Trophoblast cell (in vitro differentiated cells and primary cell): Measurements from ENCODE around the gene CHAT.

Experiments used
- DNase-seq, 2 donors: peaks; one replicate each; pipeline ENCODE4 v3.0.0-alpha.2; 2016
- H2AFZ ChIP-seq: 2 replicates; pipeline ENCODE4 v1.6.1; 2013; ENCODE audit warnings: low read length, moderate library complexity, mild to moderate bottlenecking; ENCODE audit not compliant: insufficient read depth, poor library complexity
- H2AK5ac ChIP-seq: 2 replicates; pipeline ENCODE4 v1.6.1; 2013; ENCODE audit warnings: mild to moderate bottlenecking, low read length
- H2BK120ac ChIP-seq: 2 replicates; pipeline ENCODE4 v1.6.1; 2013; ENCODE audit warnings: low read length, mild to moderate bottlenecking, moderate library complexity; ENCODE audit not compliant: insufficient read depth, poor library complexity
- H2BK12ac ChIP-seq: 2 replicates; pipeline ENCODE4 v1.6.1; 2013; ENCODE audit warnings: mild to moderate bottlenecking, low read length, moderate library complexity
- H2BK5ac ChIP-seq: 2 replicates; pipeline ENCODE4 v1.6.1; 2013; ENCODE audit warnings: low read length, low read depth, moderate library complexity, mild to moderate bottlenecking; ENCODE audit not compliant: poor library complexity
- H3K14ac ChIP-seq: 2 replicates; pipeline ENCODE4 v1.6.1; 2013; ENCODE audit warnings: mild to moderate bottlenecking, low read length
- H3K18ac ChIP-seq: 2 replicates; pipeline ENCODE4 v1.6.1; 2013; ENCODE audit warnings: mild to moderate bottlenecking, low read length
- H3K23ac ChIP-seq: 2 replicates; pipeline ENCODE4 v1.6.1; 2013; ENCODE audit warnings: low read length
- H3K27ac ChIP-seq: 2 replicates; pipeline ENCODE4 v1.5.1; 2013; ENCODE audit warnings: low read depth, mild to moderate bottlenecking, inconsistent platforms, low read length, moderate library complexity
- H3K27me3 ChIP-seq: 2 replicates; pipeline ENCODE4 v1.6.1; 2013; ENCODE audit warnings: inconsistent platforms, mild to moderate bottlenecking, low read length, moderate library complexity; ENCODE audit not compliant: insufficient read depth
- H3K36me3 ChIP-seq, 2 experiments: 1 replicate in 1 of 2; 2 replicates in 1 of 2; pipeline ENCODE4 v1.6.1; 2013; ENCODE audit warnings: low read length in 2 of 2, mild to moderate bottlenecking in 2 of 2, moderate library complexity in 1 of 2; ENCODE audit not compliant: insufficient read depth in 2 of 2, control insufficient read depth in 1 of 2
- H3K4ac ChIP-seq: 2 replicates; pipeline ENCODE4 v1.6.1; 2013; ENCODE audit warnings: low read depth, mild to moderate bottlenecking, low read length, moderate library complexity
- H3K4me1 ChIP-seq, 2 experiments: 1 replicate in 1 of 2; 2 replicates in 1 of 2; pipeline ENCODE4 v1.6.1; 2013; ENCODE audit warnings: low read length in 2 of 2, mild to moderate bottlenecking in 2 of 2, moderate library complexity in 1 of 2; ENCODE audit not compliant: insufficient read depth in 2 of 2, control insufficient read depth in 1 of 2
- H3K4me2 ChIP-seq: 2 replicates; pipeline ENCODE4 v1.6.1; 2013; ENCODE audit warnings: inconsistent platforms, mild to moderate bottlenecking, low read length, moderate library complexity
- H3K4me3 ChIP-seq: 2 replicates; pipeline ENCODE4 v1.5.1; 2013; ENCODE audit warnings: mild to moderate bottlenecking, low read depth, low read length, inconsistent platforms
- H3K79me1 ChIP-seq: one replicate; pipeline ENCODE4 v1.6.1; 2013; ENCODE audit warnings: low read length
- H3K79me2 ChIP-seq: 2 replicates; pipeline ENCODE4 v1.6.1; 2013; ENCODE audit warnings: low read length, mild to moderate bottlenecking; ENCODE audit not compliant: control insufficient read depth, insufficient read depth, poor library complexity
- H3K9ac ChIP-seq: 2 replicates; pipeline ENCODE4 v1.6.1; 2013; ENCODE audit warnings: mild to moderate bottlenecking, low read length
- H3K9me3 ChIP-seq: 2 replicates; pipeline ENCODE4 v1.6.1; 2013; ENCODE audit warnings: low read depth, mild to moderate bottlenecking, control low read depth, inconsistent platforms, low read length; ENCODE audit not compliant: insufficient read depth
- H4K12ac ChIP-seq: 2 replicates; pipeline ENCODE4 v1.6.1; 2013; ENCODE audit warnings: low read depth, mild to moderate bottlenecking, low read length, moderate library complexity
- H4K8ac ChIP-seq: 2 replicates; pipeline ENCODE4 v1.6.1; 2013; ENCODE audit warnings: low read depth, mild to moderate bottlenecking, low read length, moderate library complexity
- H4K91ac ChIP-seq: one replicate; pipeline ENCODE4 v1.6.1; 2013; ENCODE audit warnings: low read depth, mild to moderate bottlenecking, low read length, moderate library complexity
- WGBS: extraction: QIAGEN DNeasy Blood & Tissue Kit; methylation state at CpG from one replicate; pipeline ENCODE4 v1.1.7; 2013; ENCODE audit warnings: missing lambda C conversion rate; ENCODE audit not compliant: insufficient read length, insufficient coverage; ENCODE audit errors: extremely low coverage; 5-methylcytosine and 5-hydroxymethylcytosine counted together

Gene CHAT

DNA sequence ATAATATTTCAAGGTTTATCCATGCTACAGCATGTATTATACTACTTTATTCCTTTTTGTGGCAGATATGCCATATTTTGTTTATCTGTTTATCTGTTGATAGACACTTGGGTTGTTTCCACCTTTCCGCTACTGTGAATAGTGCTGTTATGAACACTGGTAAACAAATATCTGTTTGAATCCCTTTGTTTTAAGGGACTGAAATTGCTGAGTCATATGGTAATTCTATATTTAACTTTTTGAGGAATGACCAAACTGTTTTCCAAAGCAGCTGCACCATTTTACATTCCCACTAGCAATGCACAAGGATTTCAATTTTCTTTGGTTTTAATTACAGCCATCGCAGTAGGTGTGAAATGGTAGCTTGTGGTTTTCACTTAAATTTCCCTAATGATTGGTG lies 69.0 kb downstream of the CHAT start:
- WGBS: no CpG with 5 or more reads among the region's 2 CpGs
- no peak overlapping the region for H3K18ac ChIP-seq

DNA sequence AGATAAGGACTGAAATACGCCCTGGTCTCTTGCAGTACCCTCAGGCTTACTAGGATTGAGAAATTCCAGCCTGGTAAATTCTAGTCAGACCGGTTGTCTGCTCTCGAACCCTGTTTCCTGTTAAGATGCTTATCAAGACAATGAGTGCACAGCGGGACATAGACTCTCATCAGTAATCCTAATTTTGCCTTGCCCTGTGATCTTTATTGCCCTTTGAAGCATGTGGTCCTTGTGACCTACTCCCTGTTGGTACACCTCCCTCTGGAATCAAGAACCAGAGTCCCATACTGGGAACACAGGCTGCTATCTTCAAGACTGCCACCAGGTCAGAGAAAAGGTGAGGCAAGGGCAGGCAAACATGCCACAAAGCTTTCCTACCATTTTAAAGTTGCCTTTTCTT lies 72.8 kb downstream of the CHAT start:
- WGBS: no CpG with 5 or more reads among the region's 4 CpGs
- no peak for DNase-seq
- no peaks in the 10 kb centered on the region for H3K36me3 ChIP-seq
- H2BK5ac ChIP-seq: no peak overlapping the region
- H3K79me2 ChIP-seq: no peaks in the 10 kb centered on the region
- H3K79me1 ChIP-seq: no peaks in the 10 kb centered on the region
- no peak overlapping the region for H4K8ac ChIP-seq
- no peak overlapping the region for H2BK120ac ChIP-seq
- no peak overlapping the region for H2AFZ ChIP-seq
- no peak overlapping the region for H4K91ac ChIP-seq
- no peak overlapping the region for H3K14ac ChIP-seq
- no peak overlapping the region for H2BK12ac ChIP-seq
- H3K4me2 ChIP-seq: no peak overlapping the region
- H3K4me1 ChIP-seq: peaks cover 0 to 4% of the 10 kb centered on the region in 2 experiments
- no peak overlapping the region for H3K27ac ChIP-seq
- no peak overlapping the region for H2AK5ac ChIP-seq
- no peak overlapping the region for H3K23ac ChIP-seq
- H3K4ac ChIP-seq: no peak overlapping the region
- H3K4me3 ChIP-seq: no peak overlapping the region
- H4K12ac ChIP-seq: no peak overlapping the region
- H3K9ac ChIP-seq: no peak overlapping the region
- peaks cover 29% of the 10 kb centered on the region for H3K27me3 ChIP-seq
- no peak overlapping the region for H3K18ac ChIP-seq
- H3K9me3 ChIP-seq: peaks cover 4% of the 10 kb centered on the region

More for the DNA sequence above, 69.0 kb downstream of the CHAT start:
- no peaks in the 10 kb centered on the region for H3K4me1 ChIP-seq
- H3K9ac ChIP-seq: no peak overlapping the region
- H2BK120ac ChIP-seq: no peak overlapping the region
- H3K27ac ChIP-seq: no peak overlapping the region
- peaks cover 4% of the 10 kb centered on the region for H3K27me3 ChIP-seq
- H2AFZ ChIP-seq: no peak overlapping the region
- H2BK12ac ChIP-seq: no peak overlapping the region
- H3K9me3 ChIP-seq: peaks cover 7% of the 10 kb centered on the region
- no peak overlapping the region for H4K91ac ChIP-seq
- H3K79me1 ChIP-seq: no peaks in the 10 kb centered on the region
- H3K4me3 ChIP-seq: no peak overlapping the region
- H3K4me2 ChIP-seq: no peak overlapping the region
- H3K36me3 ChIP-seq: no peaks in the 10 kb centered on the region
- no peak overlapping the region for H3K14ac ChIP-seq
- no peak overlapping the region for H4K8ac ChIP-seq
- H4K12ac ChIP-seq: no peak overlapping the region
- no peaks in the 10 kb centered on the region for H3K79me2 ChIP-seq
- H3K4ac ChIP-seq: no peak overlapping the region
- no peak for DNase-seq
- H2BK5ac ChIP-seq: no peak overlapping the region
- H2AK5ac ChIP-seq: no peak overlapping the region
- no peak overlapping the region for H3K23ac ChIP-seq

GRCh38 chr10:49688261-49688846 lies 74.5 kb downstream of the CHAT start:
- no peak for DNase-seq
- H2BK5ac ChIP-seq: no peak overlapping the region
- H3K9ac ChIP-seq: no peak overlapping the region
- H3K23ac ChIP-seq: no peak overlapping the region
- WGBS: no CpG with 5 or more reads among the region's 8 CpGs
- H2BK12ac ChIP-seq: no peak overlapping the region
- no peak overlapping the region for H2AFZ ChIP-seq
- no peaks in the 10 kb centered on the region for H3K36me3 ChIP-seq
- peaks cover 0 to 4% of the 10 kb centered on the region in 2 experiments for H3K4me1 ChIP-seq
- H4K12ac ChIP-seq: no peak overlapping the region
- H4K91ac ChIP-seq: no peak overlapping the region
- no peak overlapping the region for H3K4ac ChIP-seq
- H3K27me3 ChIP-seq: peaks cover 37% of the 10 kb centered on the region
- no peak overlapping the region for H3K14ac ChIP-seq
- no peak overlapping the region for H4K8ac ChIP-seq
- H3K27ac ChIP-seq: no peak overlapping the region
- H2BK120ac ChIP-seq: no peak overlapping the region
- H3K4me3 ChIP-seq: no peak overlapping the region
- no peak overlapping the region for H3K4me2 ChIP-seq
- H3K79me1 ChIP-seq: no peaks in the 10 kb centered on the region
- H3K18ac ChIP-seq: no peak overlapping the region
- H3K9me3 ChIP-seq: peaks cover 5% of the 10 kb centered on the region
- H2AK5ac ChIP-seq: no peak overlapping the region
- no peaks in the 10 kb centered on the region for H3K79me2 ChIP-seq

GRCh38 chr10:49688920-49689319 lies 75.1 kb downstream of the CHAT start:
- Histone ChIP-seq H2BK120ac (no peak overlapping the region), H3K9me3 (peaks cover 7% of the 10 kb centered on the region), H3K79me2 (no peaks in the 10 kb centered on the region), H2AFZ (no peak overlapping the region), H3K23ac (no peak overlapping the region), H3K79me1 (no peaks in the 10 kb centered on the region), H3K4me2 (no peak overlapping the region), H3K27me3 (peaks cover 39% of the 10 kb centered on the region), H2BK5ac (no peak overlapping the region), H2AK5ac (no peak overlapping the region), H3K4me3 (no peak overlapping the region), H4K8ac (no peak overlapping the region), H3K14ac (no peak overlapping the region), H2BK12ac (no peak overlapping the region), H4K91ac (no peak overlapping the region), H3K4ac (no peak overlapping the region), H3K4me1 (peaks cover 0 to 4% of the 10 kb centered on the region in 2 experiments), H3K9ac (no peak overlapping the region), H3K27ac (no peak overlapping the region), H3K18ac (no peak overlapping the region), H3K36me3 (no peaks in the 10 kb centered on the region), H4K12ac (no peak overlapping the region)
- no CpG with 5 or more reads among the region's 7 CpGs for WGBS
- no peak for DNase-seq
